ENCODE measurements around the gene NCKAP5.

Gene NCKAP5

DNA sequence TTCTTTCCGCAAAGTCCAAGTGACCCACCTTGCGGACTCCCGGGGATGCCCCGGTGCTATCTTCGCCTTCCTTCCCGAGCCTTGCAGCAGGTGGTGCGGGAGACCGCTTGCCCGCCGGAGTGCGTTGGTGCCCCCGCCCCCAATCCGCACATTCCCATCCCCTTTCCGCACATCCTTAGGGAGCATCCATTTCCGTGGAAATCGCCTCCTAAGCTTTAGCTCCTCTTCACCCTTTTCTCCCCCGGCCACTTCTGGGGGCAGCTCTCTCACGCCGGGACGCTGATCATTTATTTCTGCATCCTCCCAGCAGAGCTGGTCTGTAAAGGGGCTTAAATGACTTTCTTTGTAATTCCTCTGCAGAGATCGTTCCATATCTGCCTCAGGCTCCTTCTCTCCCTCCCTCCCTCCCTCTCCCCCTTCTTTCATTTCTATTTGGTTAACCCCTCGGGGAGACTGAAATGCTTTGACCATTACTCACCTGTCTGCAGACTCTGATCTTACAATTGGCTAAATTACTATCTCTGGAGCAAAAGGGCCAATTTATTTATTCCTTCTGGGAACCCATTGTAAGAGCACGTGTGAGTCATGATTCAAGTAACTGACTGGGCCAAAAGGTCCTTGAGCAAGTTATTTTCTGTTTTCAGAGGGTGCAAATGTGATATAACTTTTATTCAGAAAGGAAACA, 897.0 kb downstream of the NCKAP5 start:
- Mint-ChIP-seq H3K4me1 (no peaks in the 10 kb centered on the region), H3K9me3 (no peaks in the 10 kb centered on the region), H3K27ac (no peak overlapping the region), H3K27me3 (peaks cover 26% of the 10 kb centered on the region), H3K36me3 (ENCODE audit: low read depth) (no peaks in the 10 kb centered on the region), H3K4me3 (no peak overlapping the region)
- DNase-seq (no peak), ATAC-seq (no peak)

DNA sequence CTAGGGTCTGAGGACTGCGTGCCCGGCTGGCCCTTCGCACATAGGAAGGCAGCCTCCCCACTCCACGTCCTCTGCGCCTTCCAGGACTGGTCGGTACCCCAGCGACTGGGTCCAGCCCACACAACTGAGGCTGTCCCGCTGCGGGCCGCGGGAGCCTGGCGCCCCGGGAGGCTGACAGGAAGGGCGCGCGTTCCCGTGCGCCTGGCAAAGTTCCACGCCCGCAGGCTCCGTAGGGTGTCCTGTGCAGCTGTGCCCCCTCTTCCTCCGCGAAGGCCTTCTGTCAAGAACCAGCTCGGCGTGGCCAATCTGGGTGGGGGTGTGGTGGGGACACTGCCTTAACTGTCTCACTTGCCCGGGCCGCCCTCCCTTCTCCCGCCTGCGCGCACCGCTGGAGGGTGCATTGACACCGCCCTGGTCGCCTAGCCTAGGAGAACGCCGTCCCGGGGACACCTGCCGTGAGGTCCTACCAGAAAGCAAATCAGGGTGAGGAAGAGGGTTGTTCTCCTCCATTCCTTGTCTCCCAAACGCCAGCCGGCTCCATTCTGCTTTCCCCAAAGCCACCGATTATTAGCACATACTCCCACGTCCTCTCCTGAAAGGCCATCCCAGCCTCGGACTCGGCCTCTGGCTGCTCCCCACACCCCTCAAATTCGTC, 897.6 kb downstream of the NCKAP5 start:
- Mint-ChIP-seq H3K9me3 (no peaks in the 10 kb centered on the region), H3K27me3 (peaks cover 30% of the 10 kb centered on the region), H3K4me1 (no peaks in the 10 kb centered on the region), H3K36me3 (ENCODE audit: low read depth) (no peaks in the 10 kb centered on the region), H3K4me3 (no peak overlapping the region), H3K27ac (no peak overlapping the region)
- ATAC-seq (no peak), DNase-seq (no peak)

DNA sequence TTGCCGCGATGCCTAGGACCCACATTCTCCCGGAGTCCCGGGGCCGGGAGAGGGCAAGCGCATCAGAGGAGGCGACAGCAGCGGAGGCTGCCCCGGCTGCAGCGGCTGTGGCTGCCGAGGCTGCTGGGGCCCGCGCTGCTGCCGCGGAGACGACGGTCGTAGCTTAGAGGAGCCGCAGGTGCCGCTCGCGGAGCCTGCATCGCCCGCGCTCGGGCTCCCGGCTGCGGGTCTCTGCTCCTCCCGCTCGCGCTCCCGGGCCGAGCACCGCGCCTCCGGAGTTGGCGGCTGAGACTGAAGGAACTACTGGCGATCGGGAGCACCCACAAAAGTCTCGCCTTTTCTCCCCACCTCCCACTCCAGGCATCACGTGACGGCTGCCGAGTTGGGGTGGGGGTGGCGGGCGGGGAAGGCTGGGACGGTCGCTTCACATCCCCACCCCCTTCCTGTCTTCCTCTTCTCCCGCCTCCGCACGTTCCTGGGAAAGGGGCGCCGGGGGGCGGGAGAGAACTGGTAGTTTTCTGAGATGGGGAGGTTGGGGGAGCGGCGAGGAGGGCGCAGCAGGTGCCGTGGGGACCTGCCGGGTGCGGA, 898.3 kb downstream of the NCKAP5 start, which contains the start of gene LYPD1:
Gene LYPD1, minus strand, starts transcription at position 298 of the 588 bp plus-strand sequence. Its CDS starts 273 bp downstream, at position 25.
- peaks cover 30% of the 10 kb centered on the region for H3K27me3 Mint-ChIP-seq

DNA sequence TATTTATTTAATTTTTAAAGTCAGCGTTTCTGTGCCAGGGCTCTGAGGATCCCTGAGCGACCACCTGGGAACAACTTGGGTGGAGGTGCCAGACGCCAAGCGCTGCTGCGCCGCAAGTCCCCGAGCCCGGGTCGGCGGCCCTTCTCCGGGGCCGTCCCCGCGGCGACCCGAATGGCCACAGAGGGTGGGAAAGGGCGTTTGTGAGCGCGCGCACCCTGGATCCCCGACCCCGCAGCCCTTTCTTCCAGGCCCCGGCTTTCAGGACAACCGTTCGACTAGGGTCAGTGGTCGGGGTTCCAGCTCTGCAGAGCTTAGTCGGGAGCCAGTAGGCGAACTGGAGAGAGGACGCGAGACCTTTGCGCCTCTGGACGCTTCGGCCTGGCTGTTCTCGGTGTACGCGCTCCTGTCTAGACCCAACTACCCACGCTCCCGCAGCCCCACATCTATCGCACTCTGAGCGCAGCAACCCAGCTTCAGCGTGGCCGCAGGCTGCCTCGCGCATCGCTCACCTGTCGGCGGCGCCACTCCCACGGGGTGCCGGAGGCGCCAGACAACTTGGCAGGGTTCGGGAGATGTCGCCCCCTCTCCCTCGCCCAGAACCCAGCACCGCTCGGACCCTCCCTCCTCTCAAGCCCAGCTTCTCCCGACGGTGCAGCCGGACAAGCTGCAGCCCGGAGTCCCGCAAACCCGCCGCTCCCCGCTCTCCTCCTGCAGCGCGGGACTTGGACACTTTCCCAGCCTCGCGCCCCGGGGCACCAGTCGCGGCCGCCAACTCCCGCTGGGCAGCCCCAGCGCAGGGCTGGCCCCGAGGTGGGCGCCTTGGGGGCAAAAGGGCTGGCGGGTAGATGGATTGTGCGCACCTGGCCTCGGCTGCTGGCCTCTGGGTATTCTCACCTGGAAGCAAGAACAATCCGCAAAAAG, 899.0 kb downstream of the NCKAP5 start:
- Mint-ChIP-seq H3K27ac (no peak overlapping the region), H3K4me3 (no peak overlapping the region), H3K4me1 (no peaks in the 10 kb centered on the region), H3K36me3 (ENCODE audit: low read depth) (no peaks in the 10 kb centered on the region), H3K9me3 (no peaks in the 10 kb centered on the region), H3K27me3 (peaks cover 27% of the 10 kb centered on the region)
- no peak for DNase-seq
- ATAC-seq: no peak

More for the DNA sequence above, 898.3 kb downstream of the NCKAP5 start, which contains the start of gene LYPD1:
- Mint-ChIP-seq H3K4me3 (no peak within 1 kb of the TSS), H3K4me1 (no peaks in the 10 kb centered on the region), H3K9me3 (no peaks in the 10 kb centered on the region), H3K27ac (no peak within 1 kb of the TSS), H3K36me3 (ENCODE audit: low read depth) (no peaks in the 10 kb centered on the region)
- ATAC-seq: no peak
- DNase-seq: no peak

DNA sequence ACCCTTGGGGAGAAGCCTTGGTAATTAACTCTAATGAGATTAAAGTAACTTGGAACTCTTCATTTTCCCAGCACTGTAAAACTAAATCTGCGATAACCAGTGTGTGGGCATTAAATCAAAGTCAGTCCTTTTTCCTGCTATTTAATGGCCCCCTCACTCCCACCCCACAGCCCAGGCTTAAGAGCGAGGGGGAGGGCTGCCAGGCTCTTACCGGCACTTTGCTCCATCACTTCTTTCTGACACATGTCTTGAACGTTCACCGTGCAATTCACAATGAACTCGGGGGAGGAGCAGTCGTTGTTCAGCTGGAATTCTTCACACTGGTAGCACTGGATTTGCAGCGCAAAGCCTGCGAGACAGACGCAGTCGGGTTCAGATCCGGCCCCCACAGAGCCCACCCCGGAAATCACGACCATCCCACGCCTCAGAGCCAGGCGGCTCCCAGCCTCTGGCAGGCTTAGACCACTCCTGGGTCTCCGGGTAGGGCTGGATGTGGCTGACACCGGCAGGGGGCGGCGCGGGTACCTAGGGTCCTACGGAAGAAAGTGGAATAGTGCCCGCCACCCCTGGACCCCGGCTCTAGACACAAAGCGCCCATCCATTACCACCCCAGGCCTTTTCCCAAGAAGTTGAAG, 900.0 kb downstream of the NCKAP5 start:
- DNase-seq (no peak), ATAC-seq (no peak)
- no peaks in the 10 kb centered on the region for H3K9me3 Mint-ChIP-seq
- H3K4me1 Mint-ChIP-seq: no peaks in the 10 kb centered on the region
- no peaks in the 10 kb centered on the region for H3K36me3 Mint-ChIP-seq (ENCODE audit: low read depth)
- H3K4me3 Mint-ChIP-seq: no peak overlapping the region
- no peak overlapping the region for H3K27ac Mint-ChIP-seq
- H3K27me3 Mint-ChIP-seq: peaks cover 27% of the 10 kb centered on the region

DNA sequence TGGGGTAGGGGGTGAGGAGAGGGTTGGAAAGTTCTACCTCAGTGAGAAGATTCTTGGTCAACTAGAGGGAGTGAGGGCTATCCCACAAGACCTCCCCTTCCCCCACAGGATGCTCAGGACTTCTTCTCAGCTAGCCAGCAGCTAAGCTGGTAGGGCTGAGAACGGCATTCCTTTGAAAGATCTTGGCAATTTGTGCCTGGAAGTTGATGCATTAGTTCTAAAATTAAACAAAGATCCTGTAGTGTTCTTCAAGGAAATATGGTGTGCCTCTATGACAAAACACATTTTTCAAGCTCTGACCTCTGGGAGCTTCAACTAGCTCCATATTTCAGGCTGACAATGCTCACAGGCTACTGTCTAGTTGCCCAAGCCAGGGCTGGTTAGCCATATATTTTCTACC, 900.6 kb downstream of the NCKAP5 start:
- ATAC-seq: no peak
- Mint-ChIP-seq H3K27ac (no peak overlapping the region), H3K9me3 (no peaks in the 10 kb centered on the region), H3K27me3 (peaks cover 23% of the 10 kb centered on the region), H3K36me3 (ENCODE audit: low read depth) (no peaks in the 10 kb centered on the region), H3K4me3 (no peak overlapping the region), H3K4me1 (no peaks in the 10 kb centered on the region)
- DNase-seq: no peak

DNA sequence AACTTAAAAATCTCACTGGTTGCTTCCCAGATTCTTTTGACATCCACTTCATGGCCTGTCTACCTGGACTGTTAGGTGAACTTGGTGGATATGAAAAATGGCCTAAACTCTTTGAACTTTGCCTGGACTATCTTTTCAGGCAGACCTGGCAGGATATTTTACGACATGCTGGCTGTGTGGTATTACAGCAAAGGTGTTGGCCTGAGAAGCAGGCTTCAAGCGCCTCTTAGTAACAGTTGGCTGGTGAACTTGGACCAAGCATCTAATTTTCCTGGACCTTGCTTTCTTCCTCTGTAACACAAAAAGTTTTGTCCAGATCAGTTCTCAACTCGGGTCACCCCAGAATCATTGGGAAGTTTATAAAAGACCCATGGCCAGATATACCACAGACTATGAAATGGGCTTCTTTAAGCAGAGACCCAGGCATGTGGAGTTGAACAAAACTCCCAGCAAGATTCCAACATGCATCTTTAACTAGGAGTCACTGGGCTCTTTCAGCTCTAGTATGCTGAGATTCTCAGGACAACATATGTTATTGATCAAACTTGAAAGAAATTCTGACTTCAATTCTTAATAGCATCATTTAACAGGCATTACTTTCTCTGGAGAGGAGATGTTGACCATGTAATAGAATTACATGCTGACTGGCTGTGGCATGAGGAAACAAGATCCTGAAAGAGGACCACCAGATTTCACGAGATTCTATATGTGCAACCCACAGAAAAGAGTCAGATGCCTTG, 902.7 kb downstream of the NCKAP5 start:
- H3K27me3 Mint-ChIP-seq: peaks cover 7% of the 10 kb centered on the region
- H3K9me3 Mint-ChIP-seq: no peaks in the 10 kb centered on the region
- ATAC-seq: no peak
- H3K36me3 Mint-ChIP-seq (ENCODE audit: low read depth): no peaks in the 10 kb centered on the region
- H3K4me3 Mint-ChIP-seq: no peak overlapping the region
- no peak overlapping the region for H3K27ac Mint-ChIP-seq
- DNase-seq: no peak
- H3K4me1 Mint-ChIP-seq: no peaks in the 10 kb centered on the region

DNA sequence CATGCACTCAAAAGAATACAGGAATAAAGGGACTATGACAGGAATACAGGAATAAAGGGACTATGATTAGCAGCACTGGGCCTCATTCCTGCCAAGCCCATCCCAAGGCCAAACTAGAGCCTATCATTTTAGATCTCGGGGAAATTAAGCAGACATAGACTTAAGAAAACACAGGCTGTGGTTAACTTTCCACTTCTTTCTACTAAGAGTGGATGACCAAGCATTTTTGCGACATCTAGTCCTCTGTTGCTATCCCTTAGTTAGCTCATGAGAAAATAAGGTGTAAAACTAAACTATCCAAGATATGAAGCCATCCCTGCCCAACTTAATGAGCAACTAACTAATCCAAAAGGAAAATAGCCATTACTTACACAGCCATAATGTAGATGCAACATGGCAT, 904.2 kb downstream of the NCKAP5 start:
- Mint-ChIP-seq H3K4me1 (no peaks in the 10 kb centered on the region), H3K36me3 (ENCODE audit: low read depth) (no peaks in the 10 kb centered on the region), H3K9me3 (no peaks in the 10 kb centered on the region), H3K27ac (no peak overlapping the region), H3K27me3 (peaks cover 9% of the 10 kb centered on the region), H3K4me3 (no peak overlapping the region)
- no peak for DNase-seq
- ATAC-seq: no peak

DNA sequence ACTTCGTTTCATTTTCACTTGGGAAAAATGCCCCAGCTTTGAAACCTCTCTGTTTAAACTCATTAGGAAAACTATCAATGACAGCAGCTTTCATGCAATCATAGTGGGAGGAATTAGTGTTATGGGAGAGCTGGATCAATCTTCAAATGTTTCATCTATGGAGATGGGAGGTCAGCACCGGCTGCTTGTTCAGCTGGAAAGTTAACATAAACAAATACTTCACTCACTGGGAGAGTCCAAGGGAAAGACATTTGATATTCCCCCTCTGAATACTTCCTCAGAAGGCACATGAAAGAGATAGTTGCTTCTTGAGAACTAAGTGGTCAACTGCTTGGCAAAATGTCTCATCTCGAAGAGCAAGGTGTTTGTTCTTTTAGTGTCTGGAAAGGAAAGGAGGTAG, 905.5 kb downstream of the NCKAP5 start:
- H3K27me3 Mint-ChIP-seq: peaks cover 7% of the 10 kb centered on the region
- H3K9me3 Mint-ChIP-seq: no peaks in the 10 kb centered on the region
- ATAC-seq: no peak
- H3K4me3 Mint-ChIP-seq: no peak overlapping the region
- no peak overlapping the region for H3K27ac Mint-ChIP-seq
- no peak for DNase-seq
- no peaks in the 10 kb centered on the region for H3K4me1 Mint-ChIP-seq
- H3K36me3 Mint-ChIP-seq (ENCODE audit: low read depth): no peaks in the 10 kb centered on the region

DNA sequence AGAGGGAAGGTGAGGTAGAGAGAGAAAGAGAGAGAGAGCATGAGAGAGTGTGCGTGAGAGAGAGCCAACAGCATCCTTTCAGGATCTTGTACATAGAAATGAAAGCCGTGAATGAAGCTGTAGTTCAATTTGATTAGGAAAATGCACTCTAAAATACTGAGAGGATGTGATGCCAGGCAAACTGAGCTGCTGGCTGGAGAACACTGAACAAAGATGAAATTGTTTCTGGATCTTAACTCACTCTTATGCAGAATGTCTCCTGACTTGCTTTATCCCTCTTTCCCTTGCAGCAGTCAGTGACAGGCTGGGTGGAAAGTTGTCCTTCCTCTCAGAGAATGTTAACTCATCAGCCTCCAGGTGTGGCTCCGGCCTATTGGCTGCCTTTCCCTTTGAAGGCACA, 908.9 kb downstream of the NCKAP5 start:
- no peaks in the 10 kb centered on the region for H3K36me3 Mint-ChIP-seq (ENCODE audit: low read depth)
- no peak for DNase-seq
- H3K9me3 Mint-ChIP-seq: peaks cover 4% of the 10 kb centered on the region
- H3K4me1 Mint-ChIP-seq: no peaks in the 10 kb centered on the region
- peaks cover 2% of the 10 kb centered on the region for H3K27me3 Mint-ChIP-seq
- ATAC-seq: no peak
- H3K4me3 Mint-ChIP-seq: no peak overlapping the region
- H3K27ac Mint-ChIP-seq: no peak overlapping the region

DNA sequence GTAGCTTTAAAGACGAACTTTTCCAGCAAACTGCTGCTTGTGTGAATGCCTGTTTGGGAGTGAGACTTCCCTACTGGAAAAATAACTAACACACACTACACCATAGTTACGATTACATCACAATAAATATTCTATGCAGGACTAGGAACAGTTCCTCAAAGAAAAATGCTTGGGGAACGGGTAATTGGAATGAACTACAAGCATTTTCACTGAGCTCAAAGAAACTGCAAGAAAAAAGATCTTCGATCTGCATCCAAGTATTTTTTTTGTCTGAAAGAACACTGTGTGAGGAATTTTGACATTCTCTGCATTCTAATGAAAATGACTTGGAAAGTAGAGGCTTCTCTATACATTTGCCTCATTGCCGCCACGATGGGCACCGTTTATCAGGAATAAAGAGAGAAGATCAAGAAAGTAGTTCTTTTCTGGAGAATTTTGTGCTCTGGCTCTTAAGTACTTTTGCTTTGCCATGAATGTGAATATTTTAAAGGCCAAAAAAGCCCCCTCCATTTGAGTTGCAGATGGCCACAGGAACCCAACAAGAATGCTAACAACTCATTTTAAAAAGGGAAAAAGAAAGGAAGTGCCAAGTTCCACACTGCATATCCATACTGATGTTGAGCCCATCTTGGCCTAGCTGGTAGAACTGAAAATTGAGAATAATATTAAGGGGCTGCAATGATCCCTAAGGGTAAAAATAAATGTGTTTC, 911.8 kb downstream of the NCKAP5 start:
- no peak for ATAC-seq
- no peak overlapping the region for H3K4me3 Mint-ChIP-seq
- DNase-seq: no peak
- peaks cover 2% of the 10 kb centered on the region for H3K27me3 Mint-ChIP-seq
- no peaks in the 10 kb centered on the region for H3K36me3 Mint-ChIP-seq (ENCODE audit: low read depth)
- H3K27ac Mint-ChIP-seq: no peak overlapping the region
- no peaks in the 10 kb centered on the region for H3K4me1 Mint-ChIP-seq
- peaks cover 7% of the 10 kb centered on the region for H3K9me3 Mint-ChIP-seq

DNA sequence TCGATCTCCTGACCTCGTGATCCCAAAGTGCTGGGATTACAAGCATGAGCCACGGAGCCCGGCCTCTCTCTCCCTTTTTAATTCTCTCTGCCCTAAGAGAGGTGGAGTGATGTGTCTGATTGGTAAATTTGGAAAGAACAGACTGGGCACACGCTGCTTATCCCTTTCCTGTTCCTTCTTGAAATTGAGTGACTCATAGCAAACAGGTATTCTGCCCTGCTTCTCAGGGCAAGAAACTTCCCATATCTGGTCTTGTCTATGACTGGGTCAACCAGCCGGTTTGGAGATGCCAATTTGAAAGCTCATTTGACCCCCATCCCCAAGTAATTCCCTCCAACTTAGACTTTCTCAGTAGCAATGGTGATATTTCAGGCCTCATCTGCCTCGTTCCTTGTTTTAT, 913.3 kb downstream of the NCKAP5 start:
- ATAC-seq: no peak
- Mint-ChIP-seq H3K27me3 (peaks cover 2% of the 10 kb centered on the region), H3K36me3 (ENCODE audit: low read depth) (no peaks in the 10 kb centered on the region), H3K27ac (no peak overlapping the region), H3K4me3 (no peak overlapping the region), H3K4me1 (no peaks in the 10 kb centered on the region), H3K9me3 (peaks cover 7% of the 10 kb centered on the region)
- no peak for DNase-seq

DNA sequence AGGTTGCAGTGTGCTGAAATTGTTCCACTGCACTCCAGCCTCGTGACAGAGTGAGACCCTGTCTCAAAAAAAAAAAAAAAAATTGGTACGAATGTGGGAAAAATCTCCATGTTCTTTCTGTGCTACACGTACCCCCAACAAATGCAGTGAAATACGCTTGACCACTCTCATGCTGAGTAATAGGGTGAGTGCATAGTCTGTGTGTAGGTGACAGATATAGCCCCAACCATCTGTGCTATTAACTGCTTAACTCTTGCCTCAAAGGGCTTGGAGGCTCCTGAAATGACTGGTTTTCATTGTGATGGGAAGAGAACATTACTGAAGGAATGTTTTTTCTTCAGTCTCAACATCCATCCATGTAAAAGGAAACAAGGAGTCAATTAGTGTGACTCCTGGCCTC, 913.9 kb downstream of the NCKAP5 start:
- Mint-ChIP-seq H3K27ac (no peak overlapping the region), H3K4me1 (no peaks in the 10 kb centered on the region), H3K4me3 (no peak overlapping the region), H3K36me3 (ENCODE audit: low read depth) (no peaks in the 10 kb centered on the region), H3K27me3 (peaks cover 2% of the 10 kb centered on the region), H3K9me3 (peaks cover 7% of the 10 kb centered on the region)
- ATAC-seq (no peak), DNase-seq (no peak)

Data from activated naive CD8-positive, alpha-beta T cell treated with anti-CD3 and anti-CD28 coated beads, Interleukin-2, amount 50 U/mL, for 24 hours (primary cell).